HL-60 (cell line): Measurements from ENCODE around the gene SHB.

Experiments used
- CTCF ChIP-seq: IDR thresholded peaks from one replicate; pipeline ENCODE4 v1.5.1; 2011; ENCODE audit warnings: low read length, control low read depth, inconsistent platforms; ENCODE audit not compliant: insufficient read depth
- POLR2AphosphoS5 ChIP-seq: IDR thresholded peaks from 2 replicates; pipeline ENCODE4 v1.6.1; 2012; ENCODE audit warnings: low read depth
- TF ChIP-seq, protein P1 (sequence below): IDR thresholded peaks from 2 replicates; pipeline ENCODE4 v1.6.1; 2012; ENCODE audit warnings: low read depth; ENCODE audit not compliant: insufficient replicate concordance

DNA sequence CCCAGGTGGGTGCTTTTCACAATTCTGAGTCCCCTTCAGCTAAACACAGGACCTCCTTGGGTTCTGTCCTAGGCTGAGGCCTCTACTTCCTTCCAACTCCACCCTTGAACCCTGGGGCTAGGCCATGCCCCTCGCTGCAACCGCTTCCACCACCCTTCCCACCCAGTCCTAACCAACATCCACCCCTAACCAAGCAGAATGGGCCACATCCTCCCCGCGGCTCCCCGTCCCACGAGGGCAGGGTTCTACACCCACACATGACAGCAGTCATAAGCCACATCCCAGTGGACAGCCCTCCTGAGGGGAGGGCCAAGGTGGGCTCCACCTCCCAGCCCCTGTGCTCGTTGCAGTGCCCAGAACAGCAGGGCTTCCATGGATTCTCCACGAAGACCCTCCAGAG lies 65.8 kb downstream of the SHB start:
- TF ChIP-seq CTCF (no peak), POLR2AphosphoS5 (no peak)
- TF ChIP-seq, protein P1, sequence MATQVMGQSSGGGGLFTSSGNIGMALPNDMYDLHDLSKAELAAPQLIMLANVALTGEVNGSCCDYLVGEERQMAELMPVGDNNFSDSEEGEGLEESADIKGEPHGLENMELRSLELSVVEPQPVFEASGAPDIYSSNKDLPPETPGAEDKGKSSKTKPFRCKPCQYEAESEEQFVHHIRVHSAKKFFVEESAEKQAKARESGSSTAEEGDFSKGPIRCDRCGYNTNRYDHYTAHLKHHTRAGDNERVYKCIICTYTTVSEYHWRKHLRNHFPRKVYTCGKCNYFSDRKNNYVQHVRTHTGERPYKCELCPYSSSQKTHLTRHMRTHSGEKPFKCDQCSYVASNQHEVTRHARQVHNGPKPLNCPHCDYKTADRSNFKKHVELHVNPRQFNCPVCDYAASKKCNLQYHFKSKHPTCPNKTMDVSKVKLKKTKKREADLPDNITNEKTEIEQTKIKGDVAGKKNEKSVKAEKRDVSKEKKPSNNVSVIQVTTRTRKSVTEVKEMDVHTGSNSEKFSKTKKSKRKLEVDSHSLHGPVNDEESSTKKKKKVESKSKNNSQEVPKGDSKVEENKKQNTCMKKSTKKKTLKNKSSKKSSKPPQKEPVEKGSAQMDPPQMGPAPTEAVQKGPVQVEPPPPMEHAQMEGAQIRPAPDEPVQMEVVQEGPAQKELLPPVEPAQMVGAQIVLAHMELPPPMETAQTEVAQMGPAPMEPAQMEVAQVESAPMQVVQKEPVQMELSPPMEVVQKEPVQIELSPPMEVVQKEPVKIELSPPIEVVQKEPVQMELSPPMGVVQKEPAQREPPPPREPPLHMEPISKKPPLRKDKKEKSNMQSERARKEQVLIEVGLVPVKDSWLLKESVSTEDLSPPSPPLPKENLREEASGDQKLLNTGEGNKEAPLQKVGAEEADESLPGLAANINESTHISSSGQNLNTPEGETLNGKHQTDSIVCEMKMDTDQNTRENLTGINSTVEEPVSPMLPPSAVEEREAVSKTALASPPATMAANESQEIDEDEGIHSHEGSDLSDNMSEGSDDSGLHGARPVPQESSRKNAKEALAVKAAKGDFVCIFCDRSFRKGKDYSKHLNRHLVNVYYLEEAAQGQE, result no peak
